HepG2 (cell line): ENCODE data around the gene SLC22A23. TPM values are rescaled to one million over a fixed set of nuclear protein-coding genes. Genes with fewer than 3 reads are reported as not detected.

Experiments used
- ATAD3A ChIP-seq: sonication (generic); formaldehyde crosslinking; IDR thresholded peaks from 2 replicates; pipeline ENCODE4 v1.4.0; 2020; ENCODE audit warnings: missing genetic modification reagents
- BCL6 ChIP-seq: IDR thresholded peaks from 2 replicates; pipeline ENCODE4 v1.6.1; 2016; ENCODE audit warnings: missing genetic modification reagents, missing compliant biosample characterization
- CSRNP2 ChIP-seq: sonication (generic); formaldehyde crosslinking; conservative IDR thresholded peaks from 2 replicates; pipeline ENCODE4 v1.8.0; 2022; ENCODE audit warnings: low read depth, missing genetic modification reagents
- DBP ChIP-seq: sonication (generic); formaldehyde crosslinking; IDR thresholded peaks from 2 replicates; pipeline ENCODE4 v1.4.0; 2020; ENCODE audit warnings: missing genetic modification reagents; ENCODE audit errors: not compliant biosample characterization
- HIC2 ChIP-seq: sonication (generic); formaldehyde crosslinking; IDR thresholded peaks from 2 replicates; pipeline ENCODE4 v1.9.0; 2022; ENCODE audit warnings: low read depth, missing genetic modification reagents
- HOMEZ ChIP-seq: IDR thresholded peaks from 2 replicates; pipeline ENCODE4 v1.6.1; 2016; ENCODE audit warnings: low read depth
- HOXA3 ChIP-seq: sonication (generic); formaldehyde crosslinking; IDR thresholded peaks from 2 replicates; pipeline ENCODE4 v1.5.0; 2020; ENCODE audit warnings: missing genetic modification reagents
- SNAPC5 ChIP-seq: sonication (generic); formaldehyde crosslinking; IDR thresholded peaks from 2 replicates; pipeline ENCODE4 v1.8.1; 2023; ENCODE audit warnings: mild to moderate bottlenecking, missing genetic modification reagents, borderline replicate concordance
- ZBTB1 ChIP-seq: sonication (generic); formaldehyde crosslinking; IDR thresholded peaks from 2 replicates; pipeline ENCODE4 v1.4.0; 2020; ENCODE audit warnings: missing genetic modification reagents, borderline replicate concordance
- ZBTB3 ChIP-seq: sonication (generic); formaldehyde crosslinking; IDR thresholded peaks from 2 replicates; pipeline ENCODE4 v1.4.0; 2020; ENCODE audit warnings: low read depth, mild to moderate bottlenecking, moderate library complexity, missing genetic modification reagents, borderline replicate concordance
- ZBTB34 ChIP-seq: sonication (generic); formaldehyde crosslinking; IDR thresholded peaks from 2 replicates; pipeline ENCODE4 v1.8.0; 2022; ENCODE audit warnings: mild to moderate bottlenecking, missing genetic modification reagents
- ZGPAT ChIP-seq: IDR thresholded peaks from 2 replicates; pipeline ENCODE4 v1.6.1; 2016; ENCODE audit warnings: mild to moderate bottlenecking
- ZNF251 ChIP-seq: sonication (generic); formaldehyde crosslinking; IDR thresholded peaks from 2 replicates; pipeline ENCODE4 v1.9.0; 2021; ENCODE audit warnings: mild to moderate bottlenecking, missing genetic modification reagents
- ZNF3 ChIP-seq: IDR thresholded peaks from 2 replicates; pipeline ENCODE4 v1.7.0; 2017; ENCODE audit warnings: inconsistent platforms
- ZNF510 ChIP-seq: sonication (generic); formaldehyde crosslinking; IDR thresholded peaks from 2 replicates; pipeline ENCODE4 v1.4.0; 2020; ENCODE audit warnings: low read depth, mild to moderate bottlenecking, missing genetic modification reagents
- ZNF546 ChIP-seq: sonication (generic); formaldehyde crosslinking; conservative IDR thresholded peaks from 2 replicates; pipeline ENCODE4 v1.8.1; 2023; ENCODE audit warnings: mild to moderate bottlenecking, missing genetic modification reagents
- ZNF607 ChIP-seq: sonication (generic); formaldehyde crosslinking; IDR thresholded peaks from 2 replicates; pipeline ENCODE4 v1.5.1; 2020; ENCODE audit warnings: missing genetic modification reagents, mild to moderate bottlenecking, borderline replicate concordance
- ZNF670 ChIP-seq: sonication (generic); formaldehyde crosslinking; IDR thresholded peaks from 2 replicates; pipeline ENCODE4 v1.8.0; 2022; ENCODE audit warnings: mild to moderate bottlenecking, missing genetic modification reagents, borderline replicate concordance
- ZNF703 ChIP-seq: sonication (generic); formaldehyde crosslinking; IDR thresholded peaks from 2 replicates; pipeline ENCODE4 v1.5.1; 2020; ENCODE audit warnings: missing genetic modification reagents, mild to moderate bottlenecking, moderate library complexity, borderline replicate concordance
- ZNF781 ChIP-seq: sonication (generic); formaldehyde crosslinking; IDR thresholded peaks from 2 replicates; pipeline ENCODE4 v1.5.1; 2020; ENCODE audit warnings: borderline replicate concordance, mild to moderate bottlenecking, missing genetic modification reagents; ENCODE audit errors: not compliant biosample characterization
- polyA plus RNA-seq, 8 experiments: library from polyadenylated mRNA; depleted of rRNA in 3 of 8; stranded (reverse) in 7 of 8; unstranded in 1 of 8; fragments of >200 nt; fragmentation: Illumina TruSeq in 4 of 8; extraction: Trizol in 4 of 8; gene quantifications; 2 replicates each; pipeline versions ENCODE4 v1.2.1 to v1.2.3, GENCODE V29; 2011 to 2016; ENCODE audit warnings: low read depth in 4 of 8, missing spikeins in 1 of 8, mixed read lengths in 1 of 8; ENCODE audit not compliant: insufficient read depth in 1 of 8
- total RNA-seq, 5 experiments: library from RNA; depleted of rRNA; stranded (reverse); fragments of >200 nt; fragmentation: Illumina TruSeq; extraction: Trizol; gene quantifications; 2 replicates each; pipeline ENCODE4 v1.2.3, GENCODE V29; 2016; ENCODE audit warnings: low read depth in 1 of 5

Gene SLC22A23
- total and polyA plus RNA-seq, 2 of the 13 experiments (the other 11 are each of a cell fraction or from before 2014, with no cell fraction given), result 11.8 to 17.5 TPM

- TF ChIP-seq ATAD3A (CRISPR knock-in tag) (no peak), CSRNP2 (CRISPR knock-in tag) (no peak), HIC2 (peak; percentile 95), SNAPC5 (CRISPR knock-in tag) (no peak), ZNF781 (no peak), ZBTB1 (CRISPR knock-in tag) (no peak), ZNF3 (CRISPR knock-in tag) (no peak), ZBTB3 (CRISPR knock-in tag) (no peak), ZNF703 (CRISPR knock-in tag) (no peak), HOMEZ (CRISPR knock-in tag) (peak; percentile 51; the same call in 1 of the 2 replicates), DBP (no peak), ZGPAT (CRISPR knock-in tag) (0 out of 2 replicates have a peak, but pooled peaks have one; percentile 78), BCL6 (CRISPR knock-in tag) (peak; percentile 82), ZNF510 (CRISPR knock-in tag) (no peak), HOXA3 (peak; percentile 79), ZNF546 (CRISPR knock-in tag) (no peak), ZBTB34 (CRISPR knock-in tag) (no peak), ZNF670 (CRISPR knock-in tag) (peak; percentile 70; the same call in 1 of the 2 replicates), ZNF607 (CRISPR knock-in tag) (no peak), ZNF251 (CRISPR knock-in tag) (no peak)
Observed at GRCh38 chr6:3372912-3373554, 83.8 kb downstream of the SLC22A23 start (continued).
